Measurements from ENCODE around the gene SLC44A1.

DNA sequence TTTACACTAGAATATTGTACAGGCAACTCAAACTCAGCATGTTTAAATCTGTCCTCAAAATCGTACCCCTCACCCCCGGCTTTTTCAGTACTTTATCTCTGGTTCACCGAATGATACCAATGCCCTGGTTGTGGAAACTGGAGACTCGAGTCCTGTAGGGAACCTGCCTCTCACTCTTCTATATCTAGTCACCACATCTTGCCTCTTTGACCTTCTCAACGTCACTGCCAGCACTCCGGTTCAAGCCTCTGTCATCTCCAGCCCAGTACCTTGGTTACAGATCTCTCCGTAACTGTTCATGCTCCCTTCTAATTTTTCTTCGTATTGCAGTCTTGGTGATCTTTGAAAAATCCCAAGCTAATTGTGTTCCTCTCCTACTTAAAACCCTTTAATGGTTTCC, 6.7 kb downstream of the SLC44A1 start:
- TF ChIP-seq, protein P1, sequence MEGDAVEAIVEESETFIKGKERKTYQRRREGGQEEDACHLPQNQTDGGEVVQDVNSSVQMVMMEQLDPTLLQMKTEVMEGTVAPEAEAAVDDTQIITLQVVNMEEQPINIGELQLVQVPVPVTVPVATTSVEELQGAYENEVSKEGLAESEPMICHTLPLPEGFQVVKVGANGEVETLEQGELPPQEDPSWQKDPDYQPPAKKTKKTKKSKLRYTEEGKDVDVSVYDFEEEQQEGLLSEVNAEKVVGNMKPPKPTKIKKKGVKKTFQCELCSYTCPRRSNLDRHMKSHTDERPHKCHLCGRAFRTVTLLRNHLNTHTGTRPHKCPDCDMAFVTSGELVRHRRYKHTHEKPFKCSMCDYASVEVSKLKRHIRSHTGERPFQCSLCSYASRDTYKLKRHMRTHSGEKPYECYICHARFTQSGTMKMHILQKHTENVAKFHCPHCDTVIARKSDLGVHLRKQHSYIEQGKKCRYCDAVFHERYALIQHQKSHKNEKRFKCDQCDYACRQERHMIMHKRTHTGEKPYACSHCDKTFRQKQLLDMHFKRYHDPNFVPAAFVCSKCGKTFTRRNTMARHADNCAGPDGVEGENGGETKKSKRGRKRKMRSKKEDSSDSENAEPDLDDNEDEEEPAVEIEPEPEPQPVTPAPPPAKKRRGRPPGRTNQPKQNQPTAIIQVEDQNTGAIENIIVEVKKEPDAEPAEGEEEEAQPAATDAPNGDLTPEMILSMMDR (IDR thresholded peaks at IDR 0.05): no peak
- no peak for TF ChIP-seq POLR2A (IDR thresholded peaks at IDR 0.05)
